HEK293T (cell line): Measurements from ENCODE around the gene RPP38.

ENCODE experiments used
- BHLHE40 ChIP-seq: fragments of 450-650 bp; IDR thresholded peaks from 2 replicates; pipeline ENCODE4 v1.6.1; 2016; ENCODE audit warnings: mild to moderate bottlenecking, moderate library complexity, borderline replicate concordance
- CTBP1 ChIP-seq: fragments of 450-650 bp; IDR thresholded peaks from 2 replicates; pipeline ENCODE4 v1.6.1; 2016; ENCODE audit warnings: borderline replicate concordance
- ELF4 ChIP-seq: fragments of 450-650 bp; IDR thresholded peaks from 2 replicates; pipeline ENCODE4 v1.6.1; 2017; ENCODE audit warnings: antibody characterized with exemption
- FOXA1 ChIP-seq: fragments of 450-650 bp; IDR thresholded peaks from 2 replicates; pipeline ENCODE4 v1.6.1; 2016; ENCODE audit warnings: mild to moderate bottlenecking
- FOXK2 ChIP-seq: fragments of 450-650 bp; IDR thresholded peaks from 2 replicates; pipeline ENCODE4 v1.6.1; 2016; ENCODE audit warnings: mild to moderate bottlenecking
- HDGF ChIP-seq: fragments of 450-650 bp; IDR thresholded peaks from 2 replicates; pipeline ENCODE4 v1.6.1; 2017; ENCODE audit warnings: antibody characterized with exemption, borderline replicate concordance
- NFRKB ChIP-seq: fragments of 450-650 bp; IDR thresholded peaks from 2 replicates; pipeline ENCODE4 v1.6.1; 2016; ENCODE audit warnings: mild to moderate bottlenecking, moderate library complexity
- SP1 ChIP-seq: fragments of 450-650 bp; IDR thresholded peaks from 2 replicates; pipeline ENCODE4 v1.6.1; 2017
- SUZ12 ChIP-seq: fragments of 450-650 bp; IDR thresholded peaks from 2 replicates; pipeline ENCODE4 v1.6.1; 2016; ENCODE audit warnings: mild to moderate bottlenecking
- TARDBP ChIP-seq: fragments of 450-650 bp; IDR thresholded peaks from 2 replicates; pipeline ENCODE4 v1.6.1; 2016
- ZNF384 ChIP-seq: fragments of 450-650 bp; IDR thresholded peaks from 2 replicates; pipeline ENCODE4 v1.6.1; 2016

GRCh38 chr10:15121707-15122106 is 24.6 kb downstream of the RPP38 start:
- TF ChIP-seq BHLHE40, result no peak
- no peak for TF ChIP-seq NFRKB
- no peak for TF ChIP-seq FOXA1
- no peak for TF ChIP-seq ELF4
- TF ChIP-seq FOXK2, result no peak
- TF ChIP-seq CTBP1, result no peak
- no peak for TF ChIP-seq SP1
- TF ChIP-seq TARDBP, result no peak
- no peak for TF ChIP-seq SUZ12
- no peak for TF ChIP-seq ZNF384
- TF ChIP-seq HDGF, result no peak
